Trophoblast cell (in vitro differentiated cells and primary cell): ENCODE data around the gene C1QTNF8.

Experiments
- DNase-seq, 2 donors: peaks; one replicate each; pipeline ENCODE4 v3.0.0-alpha.2; 2016
- H2AFZ ChIP-seq: 2 replicates; pipeline ENCODE4 v1.6.1; 2013; ENCODE audit warnings: low read length, moderate library complexity, mild to moderate bottlenecking; ENCODE audit not compliant: insufficient read depth, poor library complexity
- H2AK5ac ChIP-seq: 2 replicates; pipeline ENCODE4 v1.6.1; 2013; ENCODE audit warnings: mild to moderate bottlenecking, low read length
- H2BK120ac ChIP-seq: 2 replicates; pipeline ENCODE4 v1.6.1; 2013; ENCODE audit warnings: low read length, mild to moderate bottlenecking, moderate library complexity; ENCODE audit not compliant: insufficient read depth, poor library complexity
- H2BK12ac ChIP-seq: 2 replicates; pipeline ENCODE4 v1.6.1; 2013; ENCODE audit warnings: mild to moderate bottlenecking, low read length, moderate library complexity
- H2BK5ac ChIP-seq: 2 replicates; pipeline ENCODE4 v1.6.1; 2013; ENCODE audit warnings: low read length, low read depth, moderate library complexity, mild to moderate bottlenecking; ENCODE audit not compliant: poor library complexity
- H3K14ac ChIP-seq: 2 replicates; pipeline ENCODE4 v1.6.1; 2013; ENCODE audit warnings: mild to moderate bottlenecking, low read length
- H3K18ac ChIP-seq: 2 replicates; pipeline ENCODE4 v1.6.1; 2013; ENCODE audit warnings: mild to moderate bottlenecking, low read length
- H3K23ac ChIP-seq: 2 replicates; pipeline ENCODE4 v1.6.1; 2013; ENCODE audit warnings: low read length
- H3K27ac ChIP-seq: 2 replicates; pipeline ENCODE4 v1.5.1; 2013; ENCODE audit warnings: low read depth, mild to moderate bottlenecking, inconsistent platforms, low read length, moderate library complexity
- H3K27me3 ChIP-seq: 2 replicates; pipeline ENCODE4 v1.6.1; 2013; ENCODE audit warnings: inconsistent platforms, mild to moderate bottlenecking, low read length, moderate library complexity; ENCODE audit not compliant: insufficient read depth
- H3K36me3 ChIP-seq, 2 experiments: 1 replicate in 1 of 2; 2 replicates in 1 of 2; pipeline ENCODE4 v1.6.1; 2013; ENCODE audit warnings: low read length in 2 of 2, mild to moderate bottlenecking in 2 of 2, moderate library complexity in 1 of 2; ENCODE audit not compliant: insufficient read depth in 2 of 2, control insufficient read depth in 1 of 2
- H3K4ac ChIP-seq: 2 replicates; pipeline ENCODE4 v1.6.1; 2013; ENCODE audit warnings: low read depth, mild to moderate bottlenecking, low read length, moderate library complexity
- H3K4me1 ChIP-seq, 2 experiments: 1 replicate in 1 of 2; 2 replicates in 1 of 2; pipeline ENCODE4 v1.6.1; 2013; ENCODE audit warnings: low read length in 2 of 2, mild to moderate bottlenecking in 2 of 2, moderate library complexity in 1 of 2; ENCODE audit not compliant: insufficient read depth in 2 of 2, control insufficient read depth in 1 of 2
- H3K4me2 ChIP-seq: 2 replicates; pipeline ENCODE4 v1.6.1; 2013; ENCODE audit warnings: inconsistent platforms, mild to moderate bottlenecking, low read length, moderate library complexity
- H3K4me3 ChIP-seq: 2 replicates; pipeline ENCODE4 v1.5.1; 2013; ENCODE audit warnings: mild to moderate bottlenecking, low read depth, low read length, inconsistent platforms
- H3K79me1 ChIP-seq: one replicate; pipeline ENCODE4 v1.6.1; 2013; ENCODE audit warnings: low read length
- H3K79me2 ChIP-seq: 2 replicates; pipeline ENCODE4 v1.6.1; 2013; ENCODE audit warnings: low read length, mild to moderate bottlenecking; ENCODE audit not compliant: control insufficient read depth, insufficient read depth, poor library complexity
- H3K9ac ChIP-seq: 2 replicates; pipeline ENCODE4 v1.6.1; 2013; ENCODE audit warnings: mild to moderate bottlenecking, low read length
- H3K9me3 ChIP-seq: 2 replicates; pipeline ENCODE4 v1.6.1; 2013; ENCODE audit warnings: low read depth, mild to moderate bottlenecking, control low read depth, inconsistent platforms, low read length; ENCODE audit not compliant: insufficient read depth
- H4K12ac ChIP-seq: 2 replicates; pipeline ENCODE4 v1.6.1; 2013; ENCODE audit warnings: low read depth, mild to moderate bottlenecking, low read length, moderate library complexity
- H4K8ac ChIP-seq: 2 replicates; pipeline ENCODE4 v1.6.1; 2013; ENCODE audit warnings: low read depth, mild to moderate bottlenecking, low read length, moderate library complexity
- H4K91ac ChIP-seq: one replicate; pipeline ENCODE4 v1.6.1; 2013; ENCODE audit warnings: low read depth, mild to moderate bottlenecking, low read length, moderate library complexity
- WGBS: extraction: QIAGEN DNeasy Blood & Tissue Kit; methylation state at CpG from one replicate; pipeline ENCODE4 v1.1.7; 2013; ENCODE audit warnings: missing lambda C conversion rate; ENCODE audit not compliant: insufficient read length, insufficient coverage; ENCODE audit errors: extremely low coverage; 5-methylcytosine and 5-hydroxymethylcytosine counted together

Gene C1QTNF8

GRCh38 chr16:1117926-1118325, 21.9 kb upstream of the C1QTNF8 start:
- Histone ChIP-seq H2BK12ac (no peak overlapping the region), H4K12ac (no peak overlapping the region), H3K27me3 (no peaks in the 10 kb centered on the region), H4K91ac (no peak overlapping the region), H4K8ac (no peak overlapping the region), H3K4me1 (no peaks in the 10 kb centered on the region), H3K79me2 (no peaks in the 10 kb centered on the region), H3K18ac (no peak overlapping the region), H3K36me3 (no peaks in the 10 kb centered on the region), H3K9me3 (peaks cover under 1% of the 10 kb centered on the region), H3K4me3 (no peak overlapping the region), H2AFZ (no peak overlapping the region), H3K14ac (no peak overlapping the region), H2BK5ac (no peak overlapping the region), H3K4me2 (no peak overlapping the region), H2BK120ac (no peak overlapping the region), H3K9ac (no peak overlapping the region), H3K27ac (no peak overlapping the region), H3K23ac (no peak overlapping the region), H3K4ac (no peak overlapping the region), H2AK5ac (no peak overlapping the region), H3K79me1 (no peaks in the 10 kb centered on the region)
- DNase-seq = no peak
- WGBS = no CpG with 5 or more reads among the region's 19 CpGs

DNA sequence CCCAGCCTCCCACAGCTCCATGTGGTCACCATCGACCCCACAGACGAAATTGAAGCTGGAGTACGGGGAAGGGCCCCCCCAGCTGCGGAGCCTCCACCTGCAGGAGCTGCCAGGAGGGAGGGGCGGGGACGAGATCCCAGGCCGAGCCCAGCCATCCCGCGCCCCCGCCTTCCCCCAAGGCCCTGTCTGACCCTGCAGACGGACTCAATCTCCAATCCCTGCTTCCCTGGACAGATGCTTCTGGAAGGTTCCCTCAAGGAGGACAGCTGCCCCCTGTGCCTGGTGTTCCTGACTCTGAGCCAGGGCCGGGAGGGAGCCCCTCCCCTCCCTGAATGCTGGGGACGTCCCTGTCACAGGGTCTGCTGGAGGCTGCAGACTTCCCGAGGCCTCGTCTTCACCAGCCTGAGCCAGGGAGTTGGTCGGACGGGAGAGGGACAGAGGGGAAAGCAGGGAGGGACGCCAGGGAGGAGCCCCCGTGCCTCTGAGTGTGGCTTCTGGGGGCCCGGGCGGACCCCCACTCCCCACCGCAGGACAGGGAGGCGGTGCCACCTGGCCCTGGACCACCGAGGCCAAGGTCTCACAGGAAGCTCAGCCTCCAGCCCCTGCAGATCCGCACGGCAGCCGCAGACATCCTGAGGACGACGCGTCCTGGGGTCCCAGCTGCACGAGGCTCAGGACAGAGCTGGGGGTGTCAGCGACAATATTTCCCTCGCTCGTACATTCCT, 21.3 kb upstream of the C1QTNF8 start:
- Histone ChIP-seq H3K14ac (no peak overlapping the region), H3K4ac (no peak overlapping the region), H3K23ac (no peak overlapping the region), H3K18ac (no peak overlapping the region), H3K9ac (no peak overlapping the region), H3K27me3 (no peaks in the 10 kb centered on the region), H3K36me3 (no peaks in the 10 kb centered on the region), H2AK5ac (no peak overlapping the region), H4K12ac (no peak overlapping the region), H3K27ac (no peak overlapping the region), H4K8ac (no peak overlapping the region), H2BK120ac (no peak overlapping the region), H3K4me2 (no peak overlapping the region), H3K4me3 (no peak overlapping the region), H4K91ac (no peak overlapping the region), H2BK12ac (no peak overlapping the region), H3K79me2 (no peaks in the 10 kb centered on the region), H2AFZ (no peak overlapping the region), H2BK5ac (no peak overlapping the region), H3K9me3 (peaks cover 2% of the 10 kb centered on the region), H3K79me1 (no peaks in the 10 kb centered on the region), H3K4me1 (no peaks in the 10 kb centered on the region)
- no peak for DNase-seq
- no CpG with 5 or more reads among the region's 34 CpGs for WGBS

DNA sequence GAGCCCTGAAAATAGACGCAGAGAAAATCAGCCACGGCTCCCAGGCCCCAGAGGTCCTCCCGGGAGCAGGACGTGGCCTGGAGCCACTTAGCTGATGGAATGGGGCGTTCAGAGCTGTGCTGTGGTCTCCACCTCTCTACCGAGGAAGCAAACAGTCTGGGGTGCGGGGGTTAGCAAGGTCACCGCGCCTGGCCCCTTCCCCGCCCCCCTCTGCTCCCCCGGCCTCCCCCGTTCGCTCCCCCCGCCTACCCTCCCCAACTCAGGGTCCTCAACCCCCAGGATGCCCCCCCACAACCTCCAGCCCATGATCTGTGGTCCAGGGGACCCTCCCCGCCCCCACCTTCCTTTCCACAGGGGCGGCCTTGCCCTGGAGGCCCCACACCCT, 20.6 kb upstream of the C1QTNF8 start:
- Histone ChIP-seq H4K12ac (no peak overlapping the region), H3K4ac (no peak overlapping the region), H2AFZ (no peak overlapping the region), H2BK120ac (no peak overlapping the region), H3K4me2 (no peak overlapping the region), H3K79me2 (no peaks in the 10 kb centered on the region), H3K36me3 (no peaks in the 10 kb centered on the region), H2AK5ac (no peak overlapping the region), H3K79me1 (no peaks in the 10 kb centered on the region), H3K14ac (no peak overlapping the region), H3K9me3 (peaks cover 2% of the 10 kb centered on the region), H4K8ac (no peak overlapping the region), H4K91ac (no peak overlapping the region), H3K4me1 (no peaks in the 10 kb centered on the region), H3K23ac (no peak overlapping the region), H3K27me3 (no peaks in the 10 kb centered on the region), H2BK12ac (no peak overlapping the region), H3K9ac (no peak overlapping the region), H3K4me3 (no peak overlapping the region), H3K27ac (no peak overlapping the region), H2BK5ac (no peak overlapping the region), H3K18ac (no peak overlapping the region)
- no CpG with 5 or more reads among the region's 16 CpGs for WGBS
- DNase-seq = no peak

DNA sequence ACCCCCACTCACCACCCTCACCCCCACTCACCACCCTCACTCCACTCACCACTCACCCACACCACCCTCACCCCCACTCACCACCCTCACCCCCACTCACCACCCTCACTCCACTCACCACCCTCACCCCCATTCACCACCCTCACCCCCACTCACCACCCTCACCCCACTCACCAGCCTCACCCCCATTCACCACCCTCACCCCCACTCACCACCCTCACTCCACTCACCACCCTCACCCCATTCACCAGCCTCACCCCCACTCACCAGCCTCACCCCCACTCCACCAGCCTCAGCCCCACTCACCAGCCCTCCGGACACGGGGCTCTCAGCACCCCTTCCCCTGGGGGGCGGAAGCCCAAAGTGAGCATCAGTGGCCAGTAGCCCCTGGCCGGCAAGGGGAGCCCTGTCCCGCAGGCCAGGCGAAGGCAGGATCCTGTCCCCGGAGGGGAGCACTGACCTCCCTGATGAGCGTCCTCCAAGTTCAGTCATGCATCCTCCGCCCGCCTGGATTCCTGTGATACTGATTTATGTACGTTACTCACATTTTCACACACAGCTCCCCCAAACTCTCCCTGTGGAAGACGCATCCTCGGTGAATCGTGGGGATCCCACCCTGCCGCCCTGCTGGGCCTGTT, 18.0 kb upstream of the C1QTNF8 start:
- Histone ChIP-seq H4K8ac (no peak overlapping the region), H2BK12ac (no peak overlapping the region), H4K12ac (no peak overlapping the region), H3K27me3 (no peaks in the 10 kb centered on the region), H3K36me3 (no peaks in the 10 kb centered on the region), H3K4me1 (no peaks in the 10 kb centered on the region), H3K27ac (no peak overlapping the region), H3K9ac (no peak overlapping the region), H3K79me1 (no peaks in the 10 kb centered on the region), H3K79me2 (no peaks in the 10 kb centered on the region), H4K91ac (no peak overlapping the region), H2BK5ac (no peak overlapping the region), H2AK5ac (no peak overlapping the region), H3K4ac (no peak overlapping the region), H2AFZ (no peak overlapping the region), H2BK120ac (no peak overlapping the region), H3K14ac (no peak overlapping the region), H3K4me2 (no peak overlapping the region), H3K18ac (no peak overlapping the region), H3K23ac (no peak overlapping the region), H3K9me3 (peaks cover 2% of the 10 kb centered on the region), H3K4me3 (no peak overlapping the region)
- no peak for DNase-seq
- WGBS = no CpG with 5 or more reads among the region's 15 CpGs
